GM12801 (cell line): ENCODE measurements around the gene KLF12.

ENCODE experiments used
- CTCF ChIP-seq: IDR thresholded peaks from one replicate; pipeline ENCODE4 v1.5.1; 2011; ENCODE audit warnings: control low read depth; ENCODE audit not compliant: insufficient read length; ENCODE audit errors: extremely low read depth

KLF12 gene

GRCh38 chr13:74129500-74130191, 4.6 kb downstream of the KLF12 start:
- TF ChIP-seq CTCF, result no peak

GRCh38 chr13:74128156-74128767, 5.9 kb downstream of the KLF12 start:
- TF ChIP-seq CTCF, result no peak

DNA sequence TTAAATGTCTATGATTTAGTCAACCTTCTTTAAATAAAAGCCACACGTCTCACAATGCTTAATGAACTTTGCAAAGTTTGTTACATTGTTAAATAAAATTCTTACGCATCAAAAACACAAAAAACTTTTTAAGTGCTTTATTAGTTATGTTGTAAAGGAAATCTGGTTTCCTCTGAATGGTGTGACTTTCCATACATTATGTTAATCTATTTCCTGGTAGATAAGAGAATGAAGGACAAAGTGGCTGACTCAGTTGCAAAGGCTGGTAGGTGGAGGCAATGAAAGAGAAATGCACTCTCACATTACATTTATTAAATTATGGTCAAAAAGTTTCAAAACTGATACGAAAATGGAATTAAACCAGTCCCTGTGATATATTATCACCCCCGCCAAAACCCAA, 15.9 kb downstream of the KLF12 start:
- TF ChIP-seq CTCF, result no peak

DNA sequence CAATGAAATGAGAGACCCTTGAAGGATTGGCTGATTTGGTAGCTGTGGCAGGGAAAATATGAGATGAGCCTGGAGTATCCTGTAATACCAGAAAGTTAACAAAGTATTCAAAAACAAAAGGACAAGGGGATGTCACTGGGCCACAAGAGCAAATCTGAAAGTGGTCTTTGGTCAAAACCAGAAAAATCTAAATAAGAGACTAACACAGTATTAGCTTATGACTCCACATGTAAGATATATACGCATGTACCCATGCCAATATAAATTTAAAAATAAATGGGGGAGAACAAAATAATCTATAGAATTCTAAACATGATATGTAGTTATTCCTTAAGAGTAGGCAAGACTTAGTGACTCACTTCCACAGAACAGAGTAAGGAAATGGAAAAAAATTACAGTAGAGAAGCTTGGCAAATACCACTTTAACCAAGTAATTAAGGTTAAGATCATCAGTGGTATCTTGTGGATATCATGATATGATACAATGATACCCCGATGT, 16.9 kb downstream of the KLF12 start:
- no peak for TF ChIP-seq CTCF

GRCh38 chr13:74115133-74115532, 19.1 kb downstream of the KLF12 start:
- TF ChIP-seq CTCF, result no peak

GRCh38 chr13:74114641-74115040, 19.6 kb downstream of the KLF12 start:
- TF ChIP-seq CTCF, result no peak

GRCh38 chr13:74114202-74114601, 20.0 kb downstream of the KLF12 start:
- TF ChIP-seq CTCF, result no peak
